GM21825 (cell line): ENCODE results near the gene ATXN2L.
"Not testable (repeated sequence)": the region's sequence is repeated elsewhere in the genome, so short reads cannot be mapped to it uniquely, and the experiment has no call there.

ENCODE experiments used
- ATAC-seq: cut with Tn5 transposase; IDR thresholded peaks from one replicate; pipeline ENCODE4 v1.9.1; 2021; ENCODE audit warnings: mild to moderate bottlenecking, moderate library complexity; ENCODE audit not compliant: unreplicated experiment

Gene ATXN2L

GRCh38 chr16:28822520-28823290, at the start of gene ATXN2L:
ATXN2L (plus strand) TSS chr16:28822999; CDS start chr16:28823260, 261 bp downstream.
- peak; percentile 51 for ATAC-seq

GRCh38 chr16:28781697-28782096, 41.1 kb upstream of the ATXN2L start:
- not testable (repeated sequence) for ATAC-seq

GRCh38 chr16:28782357-28782756, 40.4 kb upstream of the ATXN2L start:
- not testable (repeated sequence) for ATAC-seq

- ATAC-seq = peak; percentile 82
Measured at GRCh38 chr16:28802235-28803019, 20.4 kb upstream of the ATXN2L start.

GRCh38 chr16:28807445-28808120, 15.2 kb upstream of the ATXN2L start:
- not testable (repeated sequence) for ATAC-seq

- ATAC-seq = no peak
Measured at GRCh38 chr16:28820016-28820415, 2.8 kb upstream of the ATXN2L start.

GRCh38 chr16:28820546-28820945, 2.3 kb upstream of the ATXN2L start:
- not testable (repeated sequence) for ATAC-seq

- ATAC-seq = no peak
Measured at GRCh38 chr16:28821874-28822519, 802 bp upstream of the ATXN2L start.

- ATAC-seq = peak; percentile 20
Measured at GRCh38 chr16:28823291-28823872, 583 bp downstream of the ATXN2L start.

- peak; percentile 55 for ATAC-seq
Measured at GRCh38 chr16:28823873-28824716, 1.3 kb downstream of the ATXN2L start.

GRCh38 chr16:28824717-28824973, 1.8 kb downstream of the ATXN2L start:
- no peak for ATAC-seq

GRCh38 chr16:28826141-28826540, 3.3 kb downstream of the ATXN2L start:
- no peak for ATAC-seq

- no peak for ATAC-seq
Measured at GRCh38 chr16:28829747-28830146, 6.9 kb downstream of the ATXN2L start.

- ATAC-seq = no peak
Measured at GRCh38 chr16:28830531-28830930, 7.7 kb downstream of the ATXN2L start.

GRCh38 chr16:28834349-28834748, 11.6 kb downstream of the ATXN2L start:
- no peak for ATAC-seq

- ATAC-seq = no peak
Measured at GRCh38 chr16:28834873-28835863, 12.4 kb downstream of the ATXN2L start.

GRCh38 chr16:28835864-28836760, 13.3 kb downstream of the ATXN2L start:
- ATAC-seq = no peak

GRCh38 chr16:28836761-28837064, 13.9 kb downstream of the ATXN2L start:
- ATAC-seq = no peak
